ENCODE measurements around the gene ZNF727.
"Not testable (repeated sequence)": the region's sequence is repeated elsewhere in the genome, so short reads cannot be mapped to it uniquely, and the experiment has no call there.

The ZNF727 gene

DNA sequence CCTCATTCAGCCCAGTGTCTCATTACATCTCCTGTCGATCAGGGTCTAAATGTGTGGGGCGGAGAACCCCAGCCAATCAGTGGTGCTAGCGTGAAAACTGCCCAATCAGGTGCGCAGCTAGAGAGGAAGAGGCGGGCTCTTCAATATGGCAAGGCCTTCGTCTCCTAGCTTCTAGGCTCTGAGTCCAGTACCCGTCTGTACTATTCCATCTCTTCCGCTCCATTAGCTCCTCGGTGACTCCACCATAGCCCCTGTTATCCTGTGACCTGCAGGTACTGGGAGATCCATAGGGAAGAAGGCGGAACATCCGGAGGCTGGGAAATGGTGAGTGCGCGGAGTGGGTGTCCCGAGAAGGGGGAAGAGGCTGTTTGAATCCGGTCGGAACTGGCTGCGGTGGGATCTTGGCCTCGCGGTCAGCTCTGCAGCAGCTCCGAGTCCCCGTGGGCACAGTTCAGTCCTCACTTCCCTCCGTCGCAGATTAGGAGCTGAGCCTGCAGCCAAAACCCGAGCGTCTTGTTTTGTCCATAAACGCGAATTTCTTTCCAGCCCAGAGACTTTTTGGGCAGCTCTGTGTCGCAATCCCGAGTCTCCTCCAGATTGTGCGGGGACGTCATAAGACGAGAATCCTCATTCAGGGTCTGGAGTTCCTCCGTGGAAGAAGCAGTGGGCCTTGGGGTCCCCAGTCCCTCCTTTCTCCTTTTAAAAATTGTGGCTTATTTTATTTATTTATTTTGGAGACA is at the start of gene ZNF727:
ZNF727 (plus strand) TSS at position 134 of the 740 bp plus-strand sequence; CDS start at position 322, 188 bp downstream.
- peak within 1 kb of the TSS; percentile 74 for H3K27ac ChIP-seq
- no peak for TF ChIP-seq ZFX (IDR thresholded peaks at IDR 0.05; ENCODE audit: borderline replicate concordance)
- TF ChIP-seq, protein P1, sequence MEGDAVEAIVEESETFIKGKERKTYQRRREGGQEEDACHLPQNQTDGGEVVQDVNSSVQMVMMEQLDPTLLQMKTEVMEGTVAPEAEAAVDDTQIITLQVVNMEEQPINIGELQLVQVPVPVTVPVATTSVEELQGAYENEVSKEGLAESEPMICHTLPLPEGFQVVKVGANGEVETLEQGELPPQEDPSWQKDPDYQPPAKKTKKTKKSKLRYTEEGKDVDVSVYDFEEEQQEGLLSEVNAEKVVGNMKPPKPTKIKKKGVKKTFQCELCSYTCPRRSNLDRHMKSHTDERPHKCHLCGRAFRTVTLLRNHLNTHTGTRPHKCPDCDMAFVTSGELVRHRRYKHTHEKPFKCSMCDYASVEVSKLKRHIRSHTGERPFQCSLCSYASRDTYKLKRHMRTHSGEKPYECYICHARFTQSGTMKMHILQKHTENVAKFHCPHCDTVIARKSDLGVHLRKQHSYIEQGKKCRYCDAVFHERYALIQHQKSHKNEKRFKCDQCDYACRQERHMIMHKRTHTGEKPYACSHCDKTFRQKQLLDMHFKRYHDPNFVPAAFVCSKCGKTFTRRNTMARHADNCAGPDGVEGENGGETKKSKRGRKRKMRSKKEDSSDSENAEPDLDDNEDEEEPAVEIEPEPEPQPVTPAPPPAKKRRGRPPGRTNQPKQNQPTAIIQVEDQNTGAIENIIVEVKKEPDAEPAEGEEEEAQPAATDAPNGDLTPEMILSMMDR (IDR thresholded peaks at IDR 0.05) = no peak

DNA sequence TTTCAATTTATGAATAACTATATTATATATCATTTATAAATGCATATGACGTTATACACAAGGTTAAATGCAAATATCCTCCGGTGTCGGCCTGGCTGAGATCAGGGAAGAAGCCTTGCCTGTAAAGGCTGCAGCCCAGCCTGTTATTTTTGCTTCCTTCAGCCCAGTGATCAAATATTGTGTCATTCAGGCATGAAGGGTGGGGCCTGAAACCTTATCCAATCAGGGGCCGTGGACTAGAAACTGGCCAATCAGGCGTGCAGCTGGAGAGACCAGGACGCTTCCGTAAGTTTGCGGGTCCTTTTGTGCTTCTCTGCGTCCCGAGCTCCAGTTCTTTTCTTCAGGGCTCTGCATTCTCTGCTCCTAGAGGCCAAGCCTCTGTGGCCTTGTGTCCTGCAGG is 46.7 kb upstream of the ZNF727 start, which contains the start of gene ZNF722:
ZNF722 (plus strand) TSS at position 301 of the 400 bp plus-strand sequence. CDS start 113 bp downstream, outside the sequence.
- TF ChIP-seq, protein P1 (IDR thresholded peaks at IDR 0.05) = no peak
- TF ChIP-seq ZFX (IDR thresholded peaks at IDR 0.05; ENCODE audit: borderline replicate concordance) = no peak
- H3K27ac ChIP-seq = no peak within 1 kb of the TSS

GRCh38 chr7:64015496-64015895 is 29.7 kb upstream of the ZNF727 start:
- not testable (repeated sequence) for H3K27ac ChIP-seq

DNA sequence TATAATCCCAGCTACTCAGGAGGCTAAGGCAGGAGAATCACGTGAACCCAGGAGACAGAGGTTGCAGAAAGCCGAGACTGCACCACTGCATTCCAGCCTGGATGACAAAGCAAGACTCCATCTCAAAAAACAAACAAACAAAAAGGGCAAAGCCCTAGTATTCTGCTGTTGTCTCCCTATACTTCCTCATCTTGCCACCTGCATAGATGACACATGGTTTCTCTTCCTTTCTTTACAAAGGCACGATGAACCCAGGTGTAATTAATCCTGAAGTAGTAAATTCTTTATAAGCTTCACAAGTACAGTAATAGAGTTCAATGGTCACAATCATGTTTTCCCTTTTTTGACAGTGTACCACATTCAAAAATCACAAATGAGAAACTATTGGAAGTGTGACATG is 9.8 kb upstream of the ZNF727 start:
- H3K27ac ChIP-seq = no peak overlapping the region
- TF ChIP-seq, protein P1 (IDR thresholded peaks at IDR 0.05) = no peak
- TF ChIP-seq ZFX (IDR thresholded peaks at IDR 0.05; ENCODE audit: borderline replicate concordance) = no peak

DNA sequence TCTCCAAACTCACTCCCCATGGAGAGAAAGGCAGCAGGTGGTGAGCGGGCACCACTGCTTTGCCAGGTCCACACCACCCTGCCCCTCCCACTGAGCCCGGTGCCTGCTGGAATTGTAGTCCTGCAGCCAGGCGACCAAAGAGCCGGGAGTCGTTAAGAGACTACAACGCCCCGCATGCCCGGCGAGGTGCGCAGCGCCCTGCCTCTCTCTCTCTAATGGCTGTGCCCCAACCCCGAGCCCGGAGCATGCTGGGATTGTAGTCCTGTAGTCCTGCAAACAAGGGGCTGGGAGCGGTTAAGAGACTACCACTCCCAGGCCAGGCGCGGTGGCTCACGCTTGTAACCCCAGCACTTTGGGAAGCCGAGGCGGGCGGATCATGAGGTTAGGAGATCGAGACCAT is 8.1 kb upstream of the ZNF727 start:
- no peak overlapping the region for H3K27ac ChIP-seq
- TF ChIP-seq, protein P1 (IDR thresholded peaks at IDR 0.05) = no peak
- TF ChIP-seq ZFX (IDR thresholded peaks at IDR 0.05; ENCODE audit: borderline replicate concordance) = no peak

- peak overlapping the region; percentile 74 for H3K27ac ChIP-seq
- TF ChIP-seq ZFX (IDR thresholded peaks at IDR 0.05; ENCODE audit: borderline replicate concordance) = no peak
- TF ChIP-seq, protein P1 (IDR thresholded peaks at IDR 0.05) = no peak
These were observed 781 bp downstream of the ZNF727 start for GRCh38 chr7:64046041-64046389.

- not testable (repeated sequence) for H3K27ac ChIP-seq
These were observed 32.8 kb downstream of the ZNF727 start for GRCh38 chr7:64077837-64078698.

DNA sequence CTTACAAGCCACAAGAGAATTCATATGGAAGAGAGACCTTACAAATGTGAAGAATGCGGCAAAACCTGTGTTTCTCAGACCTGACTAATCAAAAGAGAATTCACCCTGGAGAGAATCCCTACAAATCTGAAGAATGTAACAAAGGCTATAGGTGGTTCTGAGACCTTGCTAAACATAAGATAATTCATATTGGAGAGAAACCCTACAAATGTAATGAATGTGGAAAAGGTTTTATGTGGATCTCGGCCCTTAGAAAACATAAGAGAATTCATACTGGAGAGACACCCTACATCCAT is 33.4 kb downstream of the ZNF727 start:
- no peak for TF ChIP-seq ZFX (IDR thresholded peaks at IDR 0.05; ENCODE audit: borderline replicate concordance)
- TF ChIP-seq, protein P1 (IDR thresholded peaks at IDR 0.05) = no peak

More for the DNA sequence above, 33.4 kb downstream of the ZNF727 start:
- H3K27ac ChIP-seq = no peak overlapping the region

Data from 22Rv1 (cell line).